Osteoblast (primary cell): ENCODE results near the gene NES. TPM values are rescaled to one million over a fixed set of nuclear protein-coding genes. Genes with fewer than 3 reads are reported as not detected.

Experiments
- DNase-seq: peaks from one replicate; pipeline ENCODE4 v3.0.0; 2011; ENCODE audit warnings: low spot score, mixed read lengths; ENCODE audit not compliant: insufficient read length; ENCODE audit errors: missing footprints
- H2AFZ ChIP-seq: 2 replicates; pipeline ENCODE4 v1.6.0; 2011; ENCODE audit warnings: mild to moderate bottlenecking, low read length
- H3K27ac ChIP-seq: 2 replicates; pipeline ENCODE4 v1.5.1; 2011; ENCODE audit warnings: mild to moderate bottlenecking, low read depth, low read length, moderate library complexity
- H3K27me3 ChIP-seq: 2 replicates; pipeline ENCODE4 v1.6.0; 2012; ENCODE audit warnings: mild to moderate bottlenecking, control low read depth, inconsistent platforms, low read length, moderate library complexity; ENCODE audit not compliant: insufficient read depth
- H3K36me3 ChIP-seq: 2 replicates; pipeline ENCODE4 v1.5.1; 2011; ENCODE audit warnings: mild to moderate bottlenecking, low read length, control low read depth, moderate library complexity; ENCODE audit not compliant: insufficient read depth
- H3K4me1 ChIP-seq: 2 replicates; pipeline ENCODE4 v1.5.1; 2011; ENCODE audit warnings: mild to moderate bottlenecking, low read length, control low read depth, moderate library complexity; ENCODE audit not compliant: insufficient read depth
- H3K4me2 ChIP-seq: 2 replicates; pipeline ENCODE4 v1.6.0; 2011; ENCODE audit warnings: mild to moderate bottlenecking, low read length; ENCODE audit not compliant: insufficient read depth
- H3K4me3 ChIP-seq: fragments of 200-600 bp; sonication (generic); 3 replicates; pipeline ENCODE4 v1.5.1; 2012; ENCODE audit warnings: mild to moderate bottlenecking, low read length, inconsistent platforms; ENCODE audit not compliant: insufficient read depth
- H3K79me2 ChIP-seq: 2 replicates; pipeline ENCODE4 v1.6.0; 2012; ENCODE audit warnings: mild to moderate bottlenecking, low read length, control low read depth, inconsistent platforms; ENCODE audit not compliant: insufficient read depth
- H3K9me3 ChIP-seq: 2 replicates; pipeline ENCODE4 v1.5.1; 2011; ENCODE audit warnings: low read depth, low read length, control low read depth
- H4K20me1 ChIP-seq: 2 replicates; pipeline ENCODE4 v1.6.0; 2012; ENCODE audit warnings: mild to moderate bottlenecking, low read length, control low read depth; ENCODE audit not compliant: insufficient read depth
- CTCF ChIP-seq: IDR thresholded peaks from 2 replicates; pipeline ENCODE4 v1.5.1; 2011; ENCODE audit warnings: mild to moderate bottlenecking, low read depth, low read length, moderate library complexity; ENCODE audit errors: extremely low read depth
- total RNA-seq: library from RNA; depleted of rRNA; stranded (reverse); fragments of >200 nt; gene quantifications from 2 replicates; pipeline ENCODE4 v1.2.3, GENCODE V29; 2012

The NES gene
- total RNA-seq, 1 donor: 0.36 TPM

DNA sequence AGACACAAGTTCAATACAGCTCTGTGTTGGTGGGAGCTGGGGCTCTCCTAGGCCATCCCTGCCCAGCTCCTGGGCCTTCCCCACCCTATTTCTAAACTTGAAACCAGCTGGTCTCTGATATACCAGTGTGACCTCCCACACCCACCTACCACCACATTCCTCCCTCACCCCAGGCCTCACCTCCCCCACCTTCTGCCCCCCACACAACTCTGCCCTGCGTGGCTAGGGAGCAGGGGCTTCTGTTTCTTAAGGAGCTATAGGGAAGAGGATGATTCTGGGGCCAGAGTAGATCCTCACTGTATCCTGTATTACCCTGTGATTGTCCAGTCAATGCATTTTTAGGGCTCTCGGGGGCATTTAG is 16.5 kb downstream of the NES start:
- H4K20me1 ChIP-seq: no peaks in the 10 kb centered on the region
- H3K4me2 ChIP-seq: peak overlapping the region; percentile 60
- H3K27ac ChIP-seq: peak overlapping the region; percentile 78
- peaks cover 58% of the 10 kb centered on the region for H3K4me1 ChIP-seq
- no peak overlapping the region for H2AFZ ChIP-seq
- H3K9me3 ChIP-seq: no peaks in the 10 kb centered on the region
- no peaks in the 10 kb centered on the region for H3K36me3 ChIP-seq
- H3K27me3 ChIP-seq: peaks cover 21% of the 10 kb centered on the region
- H3K79me2 ChIP-seq: no peaks in the 10 kb centered on the region
- peak; percentile 76 for DNase-seq
- H3K4me3 ChIP-seq: no peak overlapping the region
- no peak for TF ChIP-seq CTCF

DNA sequence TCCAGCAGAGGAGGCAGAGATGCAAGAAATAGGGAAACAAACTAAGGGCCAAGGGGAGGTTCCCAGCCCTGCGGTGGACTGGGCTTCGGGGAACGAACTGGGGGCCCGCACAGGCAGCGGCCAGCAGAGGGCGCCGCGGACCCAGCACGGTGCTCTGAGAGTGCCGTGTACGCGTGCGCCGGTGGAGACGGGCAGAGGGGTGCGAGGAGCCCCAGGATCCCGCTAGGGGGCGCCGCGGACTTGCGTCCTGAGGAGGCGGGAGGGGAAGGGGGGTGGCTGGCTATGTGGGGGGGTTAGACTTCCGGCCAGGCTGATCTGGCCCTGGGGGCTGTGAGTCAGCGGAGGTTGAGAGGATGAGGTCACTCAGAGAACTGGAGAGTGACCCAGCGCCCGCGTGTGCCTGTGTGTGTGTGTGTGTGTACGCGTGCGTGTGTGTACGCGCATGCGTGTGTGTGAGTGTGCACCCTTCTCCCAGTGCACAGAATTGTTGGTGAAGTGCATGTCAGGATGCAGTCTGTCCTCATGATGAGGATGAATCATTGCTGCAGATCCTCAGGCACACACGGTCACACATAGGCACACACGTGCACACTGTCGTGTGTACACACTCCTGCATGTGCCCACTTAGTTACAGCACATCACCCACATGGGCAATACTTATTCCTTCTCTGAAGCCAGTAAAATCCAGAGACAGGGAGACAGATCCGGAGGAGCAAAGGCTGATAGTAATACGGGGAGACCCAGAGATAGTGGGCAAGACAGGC is 17.0 kb downstream of the NES start:
- Histone ChIP-seq H3K4me1 (peaks cover 58% of the 10 kb centered on the region), H3K4me3 (peak overlapping the region; percentile 39), H3K36me3 (no peaks in the 10 kb centered on the region), H3K4me2 (peak overlapping the region; percentile 64), H4K20me1 (no peaks in the 10 kb centered on the region), H2AFZ (peak overlapping the region; percentile 96), H3K9me3 (no peaks in the 10 kb centered on the region), H3K79me2 (no peaks in the 10 kb centered on the region), H3K27ac (peak overlapping the region; percentile 78), H3K27me3 (peaks cover 27% of the 10 kb centered on the region)
- peak; percentile 100 for DNase-seq
- TF ChIP-seq CTCF: peak; percentile 95

GRCh38 chr1:156659661-156659987 is 17.6 kb downstream of the NES start:
- no peaks in the 10 kb centered on the region for H3K9me3 ChIP-seq
- H3K4me1 ChIP-seq: peaks cover 56% of the 10 kb centered on the region
- peak overlapping the region; percentile 39 for H3K4me3 ChIP-seq
- peaks cover 33% of the 10 kb centered on the region for H3K27me3 ChIP-seq
- H2AFZ ChIP-seq: peak overlapping the region; percentile 96
- peak overlapping the region; percentile 64 for H3K4me2 ChIP-seq
- no peak overlapping the region for H3K27ac ChIP-seq
- no peaks in the 10 kb centered on the region for H3K36me3 ChIP-seq
- H4K20me1 ChIP-seq: no peaks in the 10 kb centered on the region
- H3K79me2 ChIP-seq: no peaks in the 10 kb centered on the region
- DNase-seq: no peak
- TF ChIP-seq CTCF: no peak

DNA sequence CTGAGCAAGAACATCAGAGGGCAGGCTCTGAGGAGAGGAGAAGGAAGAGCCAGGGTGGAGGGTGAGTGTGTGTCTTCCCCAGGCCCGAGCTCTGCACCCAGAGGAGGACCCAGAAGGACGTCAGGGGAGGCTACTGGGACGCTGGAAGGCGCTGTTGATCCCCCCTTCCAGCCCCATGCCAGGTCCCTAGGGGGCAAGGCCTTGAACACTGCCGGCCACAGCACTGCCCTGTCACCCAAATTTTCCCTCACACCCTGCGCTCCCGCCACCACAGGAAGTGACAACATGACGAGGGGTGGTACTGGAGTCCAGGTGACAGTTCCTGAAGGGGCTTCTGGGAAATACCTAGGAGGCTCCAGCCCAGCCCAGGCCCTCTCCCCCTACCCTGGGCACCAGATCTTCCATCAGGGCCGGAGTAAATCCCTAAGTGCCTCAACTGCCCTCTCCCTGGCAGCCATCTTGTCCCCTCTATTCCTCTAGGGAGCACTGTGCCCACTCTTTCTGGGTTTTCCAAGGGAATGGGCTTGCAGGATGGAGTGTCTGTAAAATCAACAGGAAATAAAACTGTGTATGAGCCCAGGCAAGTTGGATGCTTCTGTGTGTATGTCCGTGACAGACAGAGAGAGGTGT is 18.1 kb downstream of the NES start:
- no peak overlapping the region for H3K27ac ChIP-seq
- peaks cover 50% of the 10 kb centered on the region for H3K4me1 ChIP-seq
- H4K20me1 ChIP-seq: no peaks in the 10 kb centered on the region
- peak; percentile 47 for DNase-seq
- peak overlapping the region; percentile 64 for H3K4me2 ChIP-seq
- TF ChIP-seq CTCF: no peak
- H3K79me2 ChIP-seq: no peaks in the 10 kb centered on the region
- peak overlapping the region; percentile 96 for H2AFZ ChIP-seq
- no peaks in the 10 kb centered on the region for H3K36me3 ChIP-seq
- H3K27me3 ChIP-seq: peaks cover 33% of the 10 kb centered on the region
- no peak overlapping the region for H3K4me3 ChIP-seq
- no peaks in the 10 kb centered on the region for H3K9me3 ChIP-seq
